GM18505 (cell line): ENCODE data around the gene PRKD2.

Experiments used
- ATAC-seq: cut with Tn5 transposase; IDR thresholded peaks from one replicate; pipeline ENCODE4 v1.9.1; 2021; ENCODE audit not compliant: unreplicated experiment
- POLR2A ChIP-seq: IDR thresholded peaks from 4 replicates; pipeline ENCODE4 v1.6.1; 2011; ENCODE audit warnings: borderline replicate concordance; ENCODE audit not compliant: insufficient read depth, insufficient read length; ENCODE audit errors: extremely low read depth

PRKD2 gene

DNA sequence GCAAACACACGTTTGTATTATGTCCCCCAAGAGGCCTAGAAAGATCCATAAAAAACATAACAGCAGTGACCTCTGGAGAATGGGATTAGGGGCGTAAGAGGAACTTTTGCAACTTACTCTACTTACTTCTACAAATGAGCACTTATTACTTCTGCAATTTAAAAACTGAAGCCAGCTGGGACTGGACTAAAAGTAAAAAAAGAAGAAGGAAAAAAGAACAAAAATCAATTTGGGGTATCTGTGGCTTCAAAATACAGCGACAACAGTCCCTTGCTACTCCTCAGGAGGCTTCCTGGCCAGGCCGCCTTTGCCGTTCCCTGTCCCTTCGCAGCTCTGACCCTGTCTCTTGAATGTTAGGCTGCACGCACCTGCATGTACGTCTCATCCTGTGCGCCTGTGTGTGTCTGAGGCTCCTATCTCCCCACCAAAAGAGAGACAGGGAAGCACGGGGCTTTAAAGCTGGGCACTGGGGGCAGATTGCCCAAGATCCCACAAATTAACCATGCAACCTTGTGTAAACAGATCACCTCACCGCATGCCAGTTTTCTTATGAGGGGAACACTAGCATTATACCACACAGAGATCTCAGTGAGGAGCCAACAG is 16.9 kb upstream of the PRKD2 start:
- ATAC-seq, result no peak
- TF ChIP-seq POLR2A, result no peak

DNA sequence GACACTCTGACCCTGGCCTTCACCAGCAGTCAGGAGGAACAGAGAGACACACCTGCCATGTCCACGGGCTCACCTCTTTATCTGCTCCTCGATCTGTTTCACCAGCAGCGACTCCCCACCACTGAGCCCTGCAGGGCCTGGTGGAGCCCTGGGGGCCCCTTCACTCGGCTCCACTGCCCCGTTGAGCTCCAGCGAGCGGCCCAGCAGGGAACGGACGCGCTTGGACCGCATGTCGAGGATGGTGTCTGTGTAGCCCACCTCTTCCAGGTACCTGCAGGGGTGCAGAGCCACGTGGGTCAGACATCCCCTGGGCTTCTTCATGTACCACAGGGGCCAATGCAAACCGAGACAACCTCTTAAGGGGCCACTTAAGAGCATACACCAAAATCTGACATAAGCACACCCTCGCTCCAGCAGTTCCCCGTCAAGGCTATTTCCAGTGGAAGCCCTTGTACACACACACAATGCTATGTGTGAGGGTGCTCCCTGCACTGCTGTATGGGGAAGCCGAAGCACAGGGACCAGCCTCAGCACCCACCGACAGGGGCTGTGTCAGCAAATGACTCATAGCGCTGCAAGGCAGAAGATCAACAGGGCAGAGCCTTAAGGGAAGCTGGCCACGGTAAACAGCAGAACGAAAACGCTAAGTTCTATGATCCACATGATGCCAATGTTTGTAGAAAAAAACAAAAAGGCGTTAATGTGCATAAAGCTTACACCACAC is 16.2 kb upstream of the PRKD2 start:
- TF ChIP-seq POLR2A, result no peak
- ATAC-seq, result no peak

DNA sequence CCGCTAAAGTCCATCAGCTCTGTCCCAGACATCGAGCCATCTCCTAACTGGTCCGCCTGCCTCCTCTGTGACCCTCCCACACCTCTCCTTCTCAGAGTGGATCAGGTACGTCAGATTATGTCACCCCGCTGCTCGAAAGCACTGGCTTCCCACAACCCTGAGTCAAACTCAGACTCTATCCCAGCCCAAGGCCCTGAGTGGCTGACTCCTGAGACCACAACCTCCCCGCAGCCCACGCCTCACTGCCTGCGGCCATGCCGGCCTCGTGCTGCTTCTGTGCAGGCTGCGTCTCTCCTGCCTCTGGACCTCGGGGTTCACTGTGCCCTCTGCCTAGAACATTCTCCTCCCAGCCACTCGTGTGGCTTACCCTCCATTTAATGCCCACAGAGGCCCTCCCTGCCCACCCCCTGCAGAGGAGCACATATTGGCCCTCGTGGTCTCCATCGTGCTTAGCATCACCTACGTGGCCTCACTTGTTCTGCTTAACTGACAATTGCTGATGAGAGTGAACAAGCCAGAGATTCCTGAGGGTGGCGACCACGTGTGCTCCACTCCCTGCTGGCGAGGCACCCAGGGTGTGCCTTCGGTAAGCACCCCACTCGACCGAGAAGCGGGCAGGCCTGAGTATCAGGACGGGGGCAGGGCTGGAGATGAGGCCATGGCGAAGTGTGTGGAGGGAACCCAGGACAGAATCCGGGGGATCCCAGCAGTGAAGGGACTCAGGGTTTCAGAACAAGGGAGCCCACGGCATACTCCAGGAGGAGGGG is 15.4 kb upstream of the PRKD2 start:
- ATAC-seq, result no peak
- TF ChIP-seq POLR2A, result no peak

DNA sequence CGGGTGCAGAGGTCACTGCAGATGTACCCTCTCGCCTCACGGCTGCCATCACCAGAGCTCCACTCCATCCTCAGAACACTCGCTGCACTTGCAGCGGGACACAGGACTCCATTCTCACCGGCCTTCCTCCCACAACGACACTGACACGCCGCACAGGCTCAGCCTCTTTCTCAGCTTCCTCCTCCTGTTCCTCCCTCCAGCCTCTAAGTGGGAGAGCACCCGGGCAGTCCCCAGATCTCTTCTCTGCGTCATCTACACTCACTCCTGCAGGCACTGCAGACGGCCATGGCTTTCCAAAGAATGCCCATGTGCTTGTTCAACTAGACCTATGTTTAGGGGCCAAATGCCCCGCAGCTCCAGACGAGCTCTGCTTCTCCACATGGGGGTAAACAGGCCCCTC is 14.7 kb upstream of the PRKD2 start:
- TF ChIP-seq POLR2A, result no peak
- ATAC-seq, result no peak

DNA sequence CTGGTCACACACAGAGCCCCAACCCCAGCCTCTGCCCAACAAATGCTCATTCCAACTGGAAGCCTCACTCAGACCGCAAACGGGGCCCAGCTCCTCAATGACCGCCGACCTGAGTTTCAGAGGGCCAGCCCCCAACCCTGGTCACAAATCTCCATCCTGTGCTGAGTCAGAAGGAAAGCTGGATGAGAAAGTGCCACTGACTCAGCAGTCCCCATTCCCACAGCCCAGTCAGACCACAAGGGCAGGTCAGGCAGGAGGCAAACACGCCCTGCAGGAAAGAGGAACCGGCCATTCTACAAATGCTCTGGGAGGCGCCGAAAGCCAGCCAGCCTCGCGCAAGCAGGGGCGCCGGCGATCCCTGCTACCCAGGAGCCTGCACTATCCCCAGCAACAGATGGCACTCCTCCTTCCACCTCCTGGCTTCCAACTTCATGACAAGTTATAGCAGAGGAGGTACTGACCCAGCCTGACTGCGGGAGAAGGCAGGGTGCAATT is 14.1 kb upstream of the PRKD2 start:
- ATAC-seq, result no peak
- TF ChIP-seq POLR2A, result no peak

DNA sequence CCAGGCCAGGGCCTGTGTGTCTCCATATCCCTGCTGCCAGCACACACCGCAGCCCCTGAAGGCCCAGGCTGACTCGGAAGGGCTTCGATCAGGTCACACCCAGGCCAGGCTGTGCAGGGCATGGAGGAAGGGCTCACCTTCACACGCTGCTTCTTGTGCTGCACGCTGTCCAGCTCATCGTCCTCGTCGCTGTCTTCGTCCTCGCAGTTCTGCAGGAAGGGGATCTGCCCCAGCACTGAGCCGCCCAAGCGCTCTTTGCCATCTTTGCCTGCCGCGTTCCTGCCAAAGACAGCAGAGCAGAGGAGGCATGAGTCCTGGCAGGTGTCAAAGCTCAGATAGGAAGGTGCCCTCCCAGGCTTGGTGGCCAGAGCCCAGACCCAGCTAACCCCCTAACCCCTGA is 13.7 kb upstream of the PRKD2 start:
- ATAC-seq, result no peak
- TF ChIP-seq POLR2A, result no peak

DNA sequence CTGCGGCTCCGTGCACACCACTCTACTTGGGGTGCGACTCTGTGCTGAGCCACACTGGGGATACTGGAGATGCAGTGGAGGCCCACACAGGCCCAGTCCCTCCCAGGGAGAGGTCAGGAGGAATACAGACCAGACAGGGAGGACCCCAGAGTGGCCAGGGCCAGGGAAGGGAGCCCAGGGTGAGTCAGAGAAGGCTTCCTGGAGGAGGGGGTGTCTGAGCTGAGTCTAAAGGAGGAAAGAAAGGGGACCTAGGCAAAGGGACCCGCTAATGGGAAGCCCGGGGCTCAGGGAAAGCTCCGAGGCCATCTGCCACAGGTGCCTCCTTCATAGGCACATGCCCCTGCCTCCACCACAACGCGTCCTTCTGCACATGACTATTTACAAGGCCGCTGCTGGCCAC is 13.3 kb upstream of the PRKD2 start:
- ATAC-seq, result no peak
- no peak for TF ChIP-seq POLR2A

DNA sequence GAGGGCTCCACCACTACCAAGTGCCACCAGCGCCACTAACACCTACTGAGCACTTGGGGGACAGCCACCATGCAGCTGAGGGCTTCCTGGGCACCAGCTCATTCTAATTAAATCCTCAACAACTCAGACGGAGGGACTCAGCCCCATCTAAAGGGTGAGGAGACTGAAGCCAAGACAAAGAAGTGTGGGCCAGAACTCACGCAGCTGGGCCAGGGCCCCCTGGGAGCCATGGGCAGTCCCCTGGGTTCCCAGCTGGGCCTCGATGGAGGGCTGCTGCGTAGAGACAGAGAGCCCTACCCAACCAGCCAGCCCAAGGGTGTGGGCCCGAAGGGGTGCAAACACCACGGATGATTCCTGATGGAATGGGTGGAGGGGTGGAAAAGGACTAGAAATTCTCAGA is 12.8 kb upstream of the PRKD2 start:
- ATAC-seq, result no peak
- TF ChIP-seq POLR2A, result no peak

DNA sequence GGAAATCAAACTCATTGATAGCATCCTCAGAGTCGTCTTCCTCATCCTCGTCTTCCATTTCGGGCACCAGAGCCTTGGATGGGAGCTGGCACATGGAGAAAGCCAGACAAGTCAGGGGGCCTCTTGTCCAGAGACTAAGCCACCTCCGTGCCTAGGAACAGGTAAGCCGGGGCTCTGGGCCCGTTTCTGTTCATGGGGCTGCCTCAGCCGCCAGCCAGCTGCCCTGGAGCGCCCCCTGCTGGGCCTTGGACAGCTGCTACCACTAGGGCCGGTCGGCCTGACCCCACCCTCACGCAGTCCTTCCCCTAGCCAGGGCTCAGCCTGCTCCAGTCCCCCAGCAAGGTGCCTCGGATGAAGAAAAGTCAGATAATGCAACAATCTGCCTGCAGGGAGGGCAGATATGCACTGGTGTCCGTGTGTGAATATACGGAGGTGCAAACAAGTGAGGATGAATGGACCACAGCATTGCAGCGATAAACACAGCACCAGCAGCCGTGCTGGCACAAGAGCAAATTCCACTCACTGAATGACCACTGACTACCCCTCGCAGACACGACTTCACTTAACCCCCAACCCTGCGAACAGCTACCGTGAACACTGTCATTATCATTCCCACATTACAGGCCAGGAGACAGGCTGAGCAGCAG is 11.9 kb upstream of the PRKD2 start:
- no peak for ATAC-seq
- no peak for TF ChIP-seq POLR2A

DNA sequence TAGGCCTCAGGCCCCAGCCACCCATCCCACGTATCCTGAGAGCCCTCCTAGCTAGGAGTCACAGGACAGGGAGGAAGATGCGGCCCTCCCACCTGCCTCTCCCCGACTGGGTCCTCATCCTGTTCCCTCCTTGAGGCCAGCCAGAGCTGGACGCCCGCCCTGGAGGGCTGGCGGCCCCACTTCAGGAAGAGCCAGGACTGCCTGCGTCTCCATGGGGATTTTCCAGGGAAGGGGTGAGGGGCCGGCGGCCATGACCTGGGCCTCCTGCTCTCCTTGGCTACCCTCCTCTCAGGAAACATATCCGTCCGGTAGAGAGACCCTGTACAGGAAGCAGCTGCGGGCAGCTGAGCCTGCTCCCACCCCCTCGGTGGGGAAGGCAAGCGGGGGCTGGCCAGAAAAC is 11.3 kb upstream of the PRKD2 start:
- TF ChIP-seq POLR2A, result no peak
- ATAC-seq, result no peak

DNA sequence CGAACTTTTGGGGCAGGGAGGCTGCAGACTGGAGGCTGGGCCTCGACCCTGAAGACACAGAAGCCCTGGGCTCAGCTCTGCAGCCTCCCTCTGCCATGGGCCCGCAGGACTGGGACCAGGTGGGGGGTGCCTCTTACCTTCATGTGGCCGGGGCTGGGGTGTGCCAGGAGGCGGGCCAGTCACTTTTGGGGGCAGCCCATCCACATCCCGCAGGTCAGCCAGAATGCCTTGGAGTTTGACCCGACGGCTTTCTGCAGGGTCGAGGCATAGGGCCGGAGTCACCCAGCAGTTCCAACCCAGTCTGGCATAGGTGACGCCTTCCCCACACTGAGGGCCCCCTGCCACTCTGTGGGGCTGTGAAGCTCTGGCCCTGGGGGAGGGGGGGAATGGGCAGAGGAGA is 10.8 kb upstream of the PRKD2 start:
- no peak for ATAC-seq
- no peak for TF ChIP-seq POLR2A

DNA sequence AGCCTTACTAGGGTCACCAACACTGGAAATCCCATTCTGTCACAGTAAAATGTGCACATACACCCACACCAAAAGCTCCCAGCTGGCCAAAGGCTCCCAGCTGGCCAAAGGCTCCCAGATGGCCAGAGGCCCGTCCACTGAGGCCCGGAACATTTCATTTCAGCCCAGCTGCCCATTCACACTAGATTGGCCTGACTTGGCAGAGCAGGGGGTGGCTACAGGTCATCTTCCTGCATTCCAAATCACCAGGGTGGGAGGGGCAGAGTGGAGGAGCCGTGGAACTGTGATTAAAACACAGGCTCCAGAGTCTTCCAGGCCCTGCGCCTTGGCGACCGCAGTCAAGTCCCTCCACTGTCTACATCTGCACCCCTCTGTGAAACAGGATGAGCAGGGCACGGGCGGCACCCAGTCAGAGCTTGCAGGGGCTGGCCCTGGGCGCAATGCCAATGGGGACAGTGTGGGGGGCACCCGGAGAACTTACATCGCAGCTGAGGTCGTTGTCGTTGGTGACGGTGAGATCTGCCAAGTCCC is 10.1 kb upstream of the PRKD2 start:
- no peak for TF ChIP-seq POLR2A
- no peak for ATAC-seq

DNA sequence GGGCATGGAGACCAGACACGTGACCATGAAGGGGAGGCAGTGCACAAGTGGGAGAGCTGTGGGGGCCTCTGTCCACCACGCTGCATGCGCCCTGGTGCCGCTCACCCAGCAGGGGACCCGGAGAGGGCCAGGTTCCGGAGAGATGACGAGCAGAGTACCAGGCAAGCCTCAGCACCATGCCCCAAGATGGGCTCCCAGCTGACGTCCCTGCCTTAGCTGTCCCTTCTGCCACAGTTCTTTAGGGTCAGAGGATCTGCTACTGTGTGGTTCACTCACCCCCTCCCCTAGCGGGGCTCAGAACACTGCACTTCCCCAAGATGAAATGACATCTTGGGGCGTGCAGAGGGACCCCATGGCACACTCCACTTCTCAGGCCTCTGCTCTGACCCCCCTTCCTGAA is 9.6 kb upstream of the PRKD2 start:
- no peak for ATAC-seq
- no peak for TF ChIP-seq POLR2A
